GM18517 (cell line): ENCODE results near the gene SYNPO2.
"Not testable (repeated sequence)": the region's sequence is repeated elsewhere in the genome, so short reads cannot be mapped to it uniquely, and the experiment has no call there.

Experiments
- ATAC-seq: cut with Tn5 transposase; IDR thresholded peaks from one replicate; pipeline ENCODE4 v1.9.1; 2021; ENCODE audit warnings: mild to moderate bottlenecking, moderate library complexity; ENCODE audit not compliant: unreplicated experiment

The SYNPO2 gene

GRCh38 chr4:119027811-119028210, 139.2 kb downstream of the SYNPO2 start:
- no peak for ATAC-seq

- no peak for ATAC-seq
Observed at GRCh38 chr4:119028296-119028695, 139.6 kb downstream of the SYNPO2 start.

GRCh38 chr4:119029847-119030535, 141.3 kb downstream of the SYNPO2 start:
- ATAC-seq, result no peak

GRCh38 chr4:119030536-119030890, 141.9 kb downstream of the SYNPO2 start:
- no peak for ATAC-seq

GRCh38 chr4:119031218-119031617, 142.6 kb downstream of the SYNPO2 start:
- no peak for ATAC-seq

GRCh38 chr4:119032921-119033685, 144.4 kb downstream of the SYNPO2 start:
- no peak for ATAC-seq

- no peak for ATAC-seq
Observed at GRCh38 chr4:119034276-119035008, 145.8 kb downstream of the SYNPO2 start.

GRCh38 chr4:119035951-119036737, 147.5 kb downstream of the SYNPO2 start:
- no peak for ATAC-seq

- ATAC-seq, result no peak
Observed at GRCh38 chr4:119037709-119038108, 149.1 kb downstream of the SYNPO2 start.

GRCh38 chr4:119038116-119038841, 149.6 kb downstream of the SYNPO2 start:
- peak; percentile 65 for ATAC-seq

- ATAC-seq, result no peak
Observed at GRCh38 chr4:119039160-119039559, 150.5 kb downstream of the SYNPO2 start.

- no peak for ATAC-seq
Observed at GRCh38 chr4:119039779-119040178, 151.1 kb downstream of the SYNPO2 start.

- no peak for ATAC-seq
Observed at GRCh38 chr4:119040261-119040660, 151.6 kb downstream of the SYNPO2 start.

- ATAC-seq, result no peak
Observed at GRCh38 chr4:119040694-119041185, 152.1 kb downstream of the SYNPO2 start.

GRCh38 chr4:119041396-119041795, 152.7 kb downstream of the SYNPO2 start:
- ATAC-seq, result no peak

GRCh38 chr4:119041951-119042560, 153.4 kb downstream of the SYNPO2 start:
- ATAC-seq, result peak; percentile 69

GRCh38 chr4:119046263-119046662, 157.6 kb downstream of the SYNPO2 start:
- no peak for ATAC-seq

- ATAC-seq, result not testable (repeated sequence)
Observed at GRCh38 chr4:119047059-119047458, 158.4 kb downstream of the SYNPO2 start.

GRCh38 chr4:119048446-119048845, 159.8 kb downstream of the SYNPO2 start:
- no peak for ATAC-seq

GRCh38 chr4:119049342-119049741, 160.7 kb downstream of the SYNPO2 start:
- no peak for ATAC-seq
